ENCODE results near the gene SAMD15. TPM values are rescaled to one million over a fixed set of nuclear protein-coding genes. Genes with fewer than 3 reads are reported as not detected.
A peak's percentile ranks its signal among the peaks of the same experiment; 100 is the strongest.

Gene SAMD15
- total RNA-seq, 1 experiment from 2014 or later = 1.2 TPM

GRCh38 chr14:77377502-77377844, 294 bp downstream of the SAMD15 start:
- ChIA-PET POLR2A (ENCODE audit: unreplicated experiment) (interaction anchor here (0.5 to 1.1 kb wide), 4 partner anchors 17 to 188 kb away, joined by 3 to 27 read pairs (median 4); partner anchors contain the start of gene GSTZ1), CTCF (interaction anchor here (0.6 to 1.3 kb wide), 2 partner anchors 62 to 164 kb away, joined by 3 to 4 read pairs; no protein-coding TSS in a partner anchor)
- intact Hi-C loops (cut with micrococcal nuclease) = loop anchor here (1.0 to 2.0 kb wide), 2 partner anchors 57 to 80 kb away; partner anchors contain the start of genes GSTZ1, POMT2 and VIPAS39
- no peak for TF ChIP-seq CTCF (conservative IDR thresholded peaks at IDR 0.05; ENCODE audit: low read depth, low read length)
- TF ChIP-seq EZH2phosphoT487 (IDR thresholded peaks at IDR 0.05; ENCODE audit: borderline replicate concordance, low read length) = no peak
- TF ChIP-seq EZH2 (IDR thresholded peaks at IDR 0.05; ENCODE audit: low read length, unreplicated experiment) = no peak
- ATAC-seq (peak; percentile 26), DNase-seq (no peak)
- H3K9me3 ChIP-seq (ENCODE audit: low read length) = no peaks in the 10 kb centered on the region
- H2AFZ ChIP-seq (ENCODE audit: low read length) = peak overlapping the region; percentile 98
- peak overlapping the region; percentile 92 for H3K4me3 ChIP-seq (ENCODE audit: low read length)
- no peaks in the 10 kb centered on the region for H3K9me2 ChIP-seq (replicated peaks; ENCODE audit: low read length)
- H3K4me2 ChIP-seq (ENCODE audit: low read length) = peak overlapping the region; percentile 92
- peak overlapping the region; percentile 86 for H3K9ac ChIP-seq (ENCODE audit: low read length)
- H4K20me1 ChIP-seq (ENCODE audit: low read length) = no peaks in the 10 kb centered on the region
- BruUV-seq (replicated peaks) = TSS peak; percentile 75
- no peaks in the 10 kb centered on the region for H3F3A ChIP-seq (ENCODE audit: low read length, unreplicated experiment)
- H3K79me2 ChIP-seq (ENCODE audit: low read length) = peaks cover 35% of the 10 kb centered on the region
- no peaks in the 10 kb centered on the region for H3K27me3 ChIP-seq (ENCODE audit: low read length)
- H3K4me1 ChIP-seq (ENCODE audit: insufficient read depth, low read length) = peaks cover 24% of the 10 kb centered on the region
- no peaks in the 10 kb centered on the region for H3K36me3 ChIP-seq (ENCODE audit: low read depth, low read length)
- no peak overlapping the region for H3K27ac ChIP-seq (ENCODE audit: low read length)

GRCh38 chr14:77378701-77379100, 1.5 kb downstream of the SAMD15 start:
- H4K20me1 ChIP-seq (ENCODE audit: low read length) = no peaks in the 10 kb centered on the region
- CTCF ChIA-PET = no interaction called here
- no peak overlapping the region for H3K9ac ChIP-seq (ENCODE audit: low read length)
- POLR2A ChIA-PET (ENCODE audit: unreplicated experiment) = interaction anchor here (0.6 kb wide), 1 partner anchor 29 kb away, joined by 3 read pairs; no protein-coding TSS in a partner anchor
- H3K27ac ChIP-seq (ENCODE audit: low read length) = no peak overlapping the region
- no peaks in the 10 kb centered on the region for H3F3A ChIP-seq (ENCODE audit: low read length, unreplicated experiment)
- no peak overlapping the region for H2AFZ ChIP-seq (ENCODE audit: low read length)
- no peak overlapping the region for H3K4me2 ChIP-seq (ENCODE audit: low read length)
- H3K36me3 ChIP-seq (ENCODE audit: low read depth, low read length) = no peaks in the 10 kb centered on the region
- H3K79me2 ChIP-seq (ENCODE audit: low read length) = peaks cover 28% of the 10 kb centered on the region
- TF ChIP-seq EZH2phosphoT487 (IDR thresholded peaks at IDR 0.05; ENCODE audit: borderline replicate concordance, low read length) (no peak), CTCF (conservative IDR thresholded peaks at IDR 0.05; ENCODE audit: low read depth, low read length) (no peak), EZH2 (IDR thresholded peaks at IDR 0.05; ENCODE audit: low read length, unreplicated experiment) (no peak)
- no peaks in the 10 kb centered on the region for H3K9me3 ChIP-seq (ENCODE audit: low read length)
- DNase-seq = no peak
- no TSS peak for BruUV-seq (replicated peaks)
- no peak overlapping the region for H3K4me3 ChIP-seq (ENCODE audit: low read length)
- H3K27me3 ChIP-seq (ENCODE audit: low read length) = no peaks in the 10 kb centered on the region
- no peaks in the 10 kb centered on the region for H3K9me2 ChIP-seq (replicated peaks; ENCODE audit: low read length)
- H3K4me1 ChIP-seq (ENCODE audit: insufficient read depth, low read length) = peaks cover 16% of the 10 kb centered on the region
- ATAC-seq = no peak
- intact Hi-C loops (cut with micrococcal nuclease) = no loop called here

- Histone ChIP-seq H3K9me3 (ENCODE audit: low read length) (no peaks in the 10 kb centered on the region), H3K9me2 (replicated peaks; ENCODE audit: low read length) (no peaks in the 10 kb centered on the region), H2AFZ (ENCODE audit: low read length) (no peak overlapping the region), H3K27me3 (ENCODE audit: low read length) (no peaks in the 10 kb centered on the region), H3K79me2 (ENCODE audit: low read length) (no peaks in the 10 kb centered on the region), H3K36me3 (ENCODE audit: low read depth, low read length) (no peaks in the 10 kb centered on the region), H3F3A (ENCODE audit: low read length, unreplicated experiment) (no peaks in the 10 kb centered on the region), H3K4me1 (ENCODE audit: insufficient read depth, low read length) (no peaks in the 10 kb centered on the region), H3K27ac (ENCODE audit: low read length) (no peak overlapping the region), H4K20me1 (ENCODE audit: low read length) (no peaks in the 10 kb centered on the region), H3K4me2 (ENCODE audit: low read length) (no peak overlapping the region), H3K4me3 (ENCODE audit: low read length) (no peak overlapping the region), H3K9ac (ENCODE audit: low read length) (no peak overlapping the region)
- ATAC-seq (no peak), DNase-seq (no peak)
- CTCF ChIA-PET = no interaction called here
- TF ChIP-seq EZH2phosphoT487 (IDR thresholded peaks at IDR 0.05; ENCODE audit: borderline replicate concordance, low read length) (no peak), EZH2 (IDR thresholded peaks at IDR 0.05; ENCODE audit: low read length, unreplicated experiment) (no peak), CTCF (conservative IDR thresholded peaks at IDR 0.05; ENCODE audit: low read depth, low read length) (no peak)
- POLR2A ChIA-PET (ENCODE audit: unreplicated experiment) = no interaction called here
- intact Hi-C loops (cut with micrococcal nuclease) = no loop called here
- no TSS peak for BruUV-seq (replicated peaks)
Measured at GRCh38 chr14:77390188-77390587, 13.0 kb downstream of the SAMD15 start.
